NCI-H82 treated with DMSO at 0.1 percent for 48 hours (cell line): ENCODE data around the gene MGMT.

Source experiments
- DNase-seq: peaks from one replicate; lab custom pipeline; 2025; ENCODE audit not compliant: unreplicated experiment; lab: John Stamatoyannopoulos, UW

MGMT gene

DNA sequence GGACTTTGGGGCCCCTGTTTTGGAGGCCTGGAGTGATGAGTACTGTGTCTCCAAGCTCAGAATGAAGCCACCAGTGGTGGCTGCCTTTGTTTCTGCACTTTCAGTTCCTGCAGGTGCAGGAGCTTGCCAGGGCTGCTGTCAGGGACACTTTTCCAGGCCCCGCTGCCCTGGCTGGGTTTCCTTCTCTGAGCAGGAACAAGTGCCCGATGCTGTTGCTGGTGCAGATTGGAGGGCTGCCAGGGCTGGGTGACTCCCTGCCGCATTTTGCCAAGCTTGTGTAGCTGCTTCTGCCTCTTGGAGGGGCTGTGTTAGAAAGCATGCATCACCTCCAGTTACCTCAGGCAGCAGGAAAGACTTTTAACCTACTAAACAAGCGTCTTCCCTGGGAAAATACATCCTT is 211.1 kb downstream of the MGMT start:
- no peak for DNase-seq

DNA sequence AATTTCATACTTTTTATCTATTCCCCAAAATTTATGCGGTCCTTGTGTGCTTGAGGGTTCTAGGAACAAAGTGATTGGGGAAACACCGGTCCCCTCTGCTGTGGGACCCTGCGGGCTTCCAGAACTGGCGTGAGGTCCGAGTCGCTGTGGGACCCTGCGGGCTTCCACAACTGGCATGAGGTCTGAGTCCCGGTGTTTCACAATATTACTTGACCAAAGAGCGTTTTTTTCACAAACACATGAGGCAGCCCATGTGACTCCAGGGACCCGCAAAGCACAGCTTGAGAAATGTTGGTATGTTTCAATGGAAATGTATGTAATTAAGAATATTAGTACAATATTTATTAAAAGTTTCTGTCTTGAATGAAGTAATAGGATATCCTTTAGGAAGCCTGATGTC is 212.2 kb downstream of the MGMT start:
- no peak for DNase-seq

DNA sequence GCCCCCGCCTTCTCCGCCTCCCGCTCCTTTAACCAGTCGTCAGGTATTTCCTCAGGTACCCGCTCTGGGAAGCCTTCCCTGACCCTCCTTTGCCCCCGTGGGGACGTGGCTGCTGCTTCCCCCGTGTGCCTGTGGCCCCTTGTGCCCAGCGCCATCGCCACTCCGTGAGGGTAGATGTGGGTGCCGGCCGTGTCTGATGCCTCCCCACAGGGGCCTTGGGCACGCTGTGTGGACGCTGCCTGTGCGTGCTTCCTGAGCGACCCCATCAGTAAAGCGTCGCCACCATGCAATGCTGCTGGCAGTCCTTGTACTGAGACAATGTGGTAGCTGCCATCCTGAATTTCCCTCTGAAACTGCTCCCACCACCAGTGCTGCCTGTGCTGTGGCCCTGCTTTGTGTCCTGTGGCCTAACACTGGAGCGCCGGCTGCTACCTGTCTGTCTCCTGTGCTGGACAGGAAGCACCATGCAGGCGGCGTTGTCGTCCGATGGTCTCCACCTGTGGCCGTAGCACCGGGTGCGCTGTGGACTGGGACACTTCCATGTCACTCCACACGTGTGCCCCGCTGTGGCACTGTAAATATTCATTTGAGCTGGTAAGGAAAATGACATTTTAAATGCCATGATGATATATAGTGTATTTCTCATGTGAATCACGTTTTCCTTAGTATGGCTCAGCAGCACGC is 213.8 kb downstream of the MGMT start:
- no peak for DNase-seq

DNA sequence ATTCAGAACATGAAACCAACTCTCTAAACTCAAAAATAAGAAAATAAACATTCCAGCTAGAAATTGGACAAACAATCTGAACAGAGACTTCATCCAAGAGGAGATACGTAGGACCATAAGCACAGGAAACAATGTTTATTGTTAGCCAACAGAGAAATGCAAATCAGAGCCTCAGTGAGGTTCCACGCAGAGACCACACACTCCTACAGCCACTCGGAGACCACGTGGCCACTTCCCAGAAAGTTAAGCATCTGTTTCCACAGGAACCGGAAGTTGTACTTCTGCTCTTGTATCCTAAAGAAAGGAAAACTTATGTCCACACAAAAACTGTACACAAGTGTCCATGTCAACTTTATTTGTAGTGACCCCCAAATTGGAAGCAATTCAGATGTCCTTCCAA is 214.8 kb downstream of the MGMT start:
- no peak for DNase-seq

DNA sequence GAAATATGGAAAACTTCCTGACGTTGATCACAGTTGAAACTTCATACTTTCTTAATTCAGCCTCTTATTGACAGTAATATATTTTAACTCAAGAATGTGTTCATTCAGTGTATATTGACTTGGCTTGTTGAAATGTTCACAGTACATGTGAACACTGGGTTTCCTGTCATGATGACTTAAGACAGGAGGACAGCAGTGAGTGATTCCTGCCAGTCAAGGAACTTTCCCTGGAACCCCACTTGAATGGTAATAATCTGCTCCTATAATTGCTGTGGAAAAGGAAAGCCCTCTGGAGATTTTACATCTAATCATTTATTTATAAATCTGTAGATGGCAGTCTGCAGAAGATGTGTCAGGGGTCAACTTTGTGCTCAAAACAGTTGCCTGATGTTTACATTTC is 216.5 kb downstream of the MGMT start:
- no peak for DNase-seq

DNA sequence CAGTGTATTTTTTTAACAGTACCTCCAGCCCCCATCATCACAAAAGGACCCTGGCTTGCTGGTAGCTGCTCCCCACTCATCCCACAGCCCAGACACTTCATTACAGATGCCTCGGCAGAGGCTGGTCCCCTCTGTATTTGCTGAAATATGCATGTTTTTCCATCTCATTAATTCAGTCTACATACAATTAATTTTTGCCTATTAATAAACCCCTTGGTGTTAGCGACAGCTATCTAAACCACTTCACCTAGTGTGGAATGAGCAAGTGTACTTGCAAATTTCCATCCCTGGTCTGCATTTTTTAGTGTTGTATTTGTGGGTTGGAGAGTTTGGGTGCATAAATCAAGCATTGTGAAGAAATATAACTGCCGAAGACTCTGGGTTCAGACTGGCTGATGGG is 216.9 kb downstream of the MGMT start:
- DNase-seq: no peak

DNA sequence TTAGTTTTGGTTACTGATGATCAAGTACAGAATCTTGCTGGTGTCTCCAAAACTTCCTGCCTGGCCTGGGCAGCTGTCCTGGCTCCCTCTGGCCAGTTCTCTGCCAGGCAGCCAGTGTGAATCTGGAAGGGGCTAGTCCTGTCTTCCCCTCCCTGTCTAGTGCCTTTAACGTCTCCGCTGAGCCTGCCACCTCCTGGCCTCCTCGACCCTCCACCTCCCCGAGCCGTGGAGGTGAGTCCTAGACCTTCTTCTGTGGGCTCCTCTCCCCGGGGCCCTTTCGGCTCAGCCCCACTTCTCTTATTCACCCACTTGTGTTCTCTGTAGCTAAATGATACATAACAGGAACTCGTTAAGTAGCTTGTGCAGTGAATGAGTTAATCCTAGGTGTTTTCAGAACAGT is 218.2 kb downstream of the MGMT start:
- DNase-seq: no peak

DNA sequence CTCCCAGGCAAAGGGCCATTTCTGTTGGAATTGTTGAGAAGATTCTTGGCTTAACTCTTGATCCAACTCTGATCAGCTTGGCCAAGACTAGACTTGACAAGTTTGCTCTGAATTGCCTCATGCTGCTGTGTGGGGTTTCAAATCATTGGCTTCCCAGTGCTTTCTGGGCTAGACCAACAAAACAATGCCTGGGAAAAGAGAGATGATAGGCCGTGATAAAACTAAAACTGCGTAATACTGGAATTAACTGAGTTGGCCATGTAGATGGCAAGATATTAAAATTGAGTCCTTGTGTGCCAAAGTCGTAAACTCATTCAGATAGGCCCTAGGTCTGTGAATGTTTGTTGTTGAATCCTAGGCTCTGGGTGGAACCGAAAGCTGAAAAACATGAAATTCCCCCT is 222.6 kb downstream of the MGMT start:
- DNase-seq: no peak

DNA sequence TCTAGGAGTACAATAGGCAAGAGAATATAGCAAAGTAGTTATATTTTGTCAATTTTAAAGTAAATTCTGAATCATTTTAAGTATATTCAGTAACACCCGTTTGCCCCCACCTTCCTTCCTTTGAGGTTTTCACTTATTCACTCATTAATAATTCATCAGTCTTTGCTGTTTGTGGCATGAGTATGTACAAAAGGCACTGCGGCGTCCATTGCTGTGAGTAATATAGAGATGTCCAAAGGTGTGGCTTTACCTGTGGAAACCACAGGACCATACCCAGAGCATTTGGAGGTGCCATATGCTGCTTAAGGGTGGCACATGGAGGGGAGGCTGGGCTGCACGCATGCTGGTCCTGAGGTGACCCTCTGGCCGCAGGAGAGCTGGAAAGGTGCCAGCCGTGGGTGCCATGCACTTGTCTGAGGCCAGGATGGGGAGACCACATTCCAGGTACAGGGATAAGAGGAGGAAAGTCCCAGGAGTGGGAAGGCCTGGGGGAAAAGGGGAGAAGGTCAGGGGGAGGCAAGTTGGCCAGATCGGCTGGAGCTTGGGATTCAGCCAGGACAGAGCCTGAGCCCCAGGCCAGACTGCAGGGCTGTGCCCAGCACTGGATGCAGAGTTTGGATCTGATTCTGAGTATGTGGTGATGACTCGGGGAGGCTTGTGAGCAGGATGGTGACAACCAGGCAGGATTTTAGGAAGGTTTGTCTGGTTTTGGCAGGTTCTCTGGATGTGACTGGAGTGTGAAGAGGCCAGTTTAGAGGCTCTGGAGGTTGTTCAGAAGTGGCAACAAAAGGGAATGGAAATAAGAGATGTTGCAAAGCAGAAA is 223.4 kb downstream of the MGMT start:
- no peak for DNase-seq

DNA sequence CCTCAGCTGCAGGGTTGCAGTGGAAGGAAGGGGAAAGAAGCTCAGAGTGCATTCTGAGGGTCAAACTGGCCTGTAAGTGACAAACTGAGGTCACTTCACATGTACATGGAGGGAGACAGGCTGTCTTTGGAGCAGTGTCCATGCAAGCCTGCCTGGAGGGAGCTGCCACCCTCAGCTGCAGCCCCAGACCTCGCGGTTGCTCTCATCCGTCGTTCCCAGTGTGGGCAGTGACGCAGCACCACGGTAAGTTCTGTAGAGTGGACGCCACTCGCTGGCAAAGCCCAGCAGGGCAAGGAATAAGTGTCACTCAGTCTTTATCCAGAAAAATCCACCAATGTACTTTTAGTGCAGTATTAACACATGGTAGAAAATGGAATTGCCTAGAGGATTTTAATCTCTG is 225.7 kb downstream of the MGMT start:
- DNase-seq: no peak

DNA sequence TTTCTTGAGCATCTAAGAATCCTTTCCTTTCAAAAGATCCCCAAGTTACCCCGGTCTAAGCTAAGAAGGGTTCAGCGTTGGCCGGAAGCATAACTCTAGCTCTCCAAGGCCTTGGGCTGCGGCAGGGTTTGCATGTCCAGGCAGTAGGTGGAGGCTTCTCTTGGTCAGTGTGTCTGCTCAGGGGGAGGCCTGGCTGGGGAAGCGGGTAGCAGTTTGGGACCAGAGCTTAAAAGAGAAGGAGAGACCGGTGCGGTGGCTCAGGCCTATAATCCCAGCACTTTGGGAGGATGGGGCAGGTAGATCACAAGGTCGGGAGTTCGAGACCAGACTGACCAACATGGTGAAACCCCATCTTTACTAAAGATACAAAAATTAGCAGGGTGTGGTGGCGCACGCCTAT is 226.3 kb downstream of the MGMT start:
- no peak for DNase-seq

DNA sequence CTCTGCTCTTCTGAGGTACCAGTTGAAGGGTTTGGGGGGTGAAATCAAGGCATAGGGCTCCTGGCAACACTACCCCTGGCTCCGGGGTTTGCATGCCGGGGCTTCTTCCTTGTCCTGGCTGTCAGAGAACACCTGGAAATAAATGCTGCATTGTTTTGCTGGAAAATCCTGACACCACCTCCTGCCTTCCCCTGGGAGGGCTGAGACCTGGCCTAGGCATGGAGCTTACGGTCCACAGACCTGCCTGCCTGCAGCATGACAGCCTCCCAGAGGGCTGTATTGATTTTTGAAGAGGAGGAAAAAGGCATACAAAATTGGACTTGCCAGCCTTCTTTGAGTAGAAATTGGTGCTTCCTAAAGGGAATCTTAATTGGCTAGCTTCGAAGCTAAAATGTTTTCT is 227.1 kb downstream of the MGMT start:
- DNase-seq: no peak

DNA sequence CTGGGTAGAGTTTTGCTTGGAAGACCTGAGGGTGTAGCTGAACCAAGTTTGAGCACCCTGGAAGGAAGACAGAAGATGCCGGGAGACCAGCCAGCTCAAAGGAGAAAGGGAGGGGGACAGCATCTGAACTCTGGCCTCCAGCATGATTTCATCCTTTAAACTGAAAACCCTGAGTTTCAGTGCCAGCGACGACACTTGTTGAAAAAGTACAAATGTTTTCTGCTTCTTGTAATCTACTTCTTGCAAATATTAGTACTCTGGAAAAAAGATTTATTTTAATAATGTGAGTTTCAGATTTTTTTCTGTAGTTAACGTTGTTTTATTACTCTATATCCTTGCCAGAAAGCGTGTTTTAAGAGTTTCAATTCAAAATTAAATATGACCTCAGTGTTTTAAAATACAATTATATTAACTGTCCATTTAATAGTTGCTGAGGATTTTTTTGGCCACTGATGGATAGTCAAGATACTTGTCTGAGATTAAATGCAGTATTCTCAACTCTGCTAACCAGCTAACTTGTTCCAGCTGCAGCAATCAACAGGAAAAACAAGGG is 227.7 kb downstream of the MGMT start:
- DNase-seq: no peak

DNA sequence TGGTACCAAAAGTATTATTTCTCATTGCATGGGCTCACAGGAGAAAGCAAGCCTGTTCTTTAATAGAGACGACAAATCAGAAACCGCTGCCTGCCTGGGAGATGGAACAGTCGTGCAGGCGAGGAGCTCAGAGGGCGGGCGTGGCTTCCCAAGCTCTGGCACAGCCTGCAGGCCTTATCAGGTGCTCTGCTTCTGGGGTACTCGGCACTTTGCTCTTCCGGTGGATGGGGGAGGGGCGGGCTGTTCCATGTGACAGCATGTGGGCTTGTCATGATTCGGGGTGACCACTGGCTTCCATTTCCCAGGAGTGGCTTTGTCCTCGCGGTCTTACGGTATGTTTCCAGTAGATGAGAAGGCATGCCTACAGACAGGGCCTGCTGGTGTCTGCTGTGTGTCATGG is 228.6 kb downstream of the MGMT start:
- no peak for DNase-seq

DNA sequence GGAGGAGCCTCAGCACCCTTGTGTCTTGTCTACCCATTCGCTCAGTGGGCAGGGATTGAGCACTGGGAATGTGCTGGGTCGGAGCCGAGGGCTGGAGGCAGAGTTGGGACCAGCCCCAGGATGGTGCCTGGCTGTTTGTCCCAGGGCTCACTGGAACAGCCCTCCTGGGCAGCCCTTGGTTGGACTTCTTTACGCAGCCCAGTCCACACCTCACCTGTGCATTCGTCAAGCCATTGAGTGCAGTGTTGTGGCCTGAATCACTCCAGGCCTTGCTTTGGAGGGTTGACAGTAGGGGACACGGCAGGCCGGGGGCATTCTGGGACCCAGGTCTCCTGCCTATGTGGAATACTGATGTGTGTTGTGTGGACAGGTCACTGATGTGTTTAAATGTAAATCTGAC is 229.6 kb downstream of the MGMT start:
- DNase-seq: no peak

DNA sequence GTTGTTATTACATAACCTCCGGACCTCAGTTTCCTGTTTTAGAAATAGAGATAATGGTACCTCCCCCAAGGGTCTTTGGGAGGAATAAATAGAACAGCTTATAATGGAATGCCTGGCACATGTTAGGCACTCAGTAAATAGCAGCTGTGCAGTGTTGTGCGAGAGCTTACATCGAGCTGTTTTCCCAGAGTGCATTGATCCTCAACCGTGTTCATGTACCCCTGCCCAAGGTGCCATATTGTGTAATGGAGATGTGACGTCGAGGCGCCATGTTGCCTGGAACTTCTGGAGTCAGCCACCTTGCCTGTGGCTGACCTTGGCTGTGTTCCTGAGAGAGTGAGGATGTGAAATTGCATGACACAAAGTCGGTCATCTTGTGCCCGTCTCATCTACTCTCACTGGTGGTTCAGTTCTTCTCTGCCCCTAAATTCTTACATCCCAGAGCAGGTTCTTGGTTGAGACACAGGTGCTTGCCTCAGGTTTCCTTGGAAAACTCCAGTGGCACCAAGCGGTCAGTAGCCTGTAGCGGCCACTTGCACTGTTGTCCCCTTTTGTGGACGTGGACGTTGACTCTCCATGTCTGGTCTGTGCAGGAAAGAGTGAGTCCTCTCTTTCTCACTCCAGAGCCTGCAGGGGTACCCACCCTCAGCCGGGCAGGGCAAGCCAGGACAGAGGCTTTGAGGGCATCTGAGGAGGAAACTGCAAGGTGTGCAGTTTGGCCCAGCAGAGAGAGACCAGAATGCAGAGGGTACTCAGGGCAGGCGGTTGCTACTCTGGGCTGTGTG is 230.6 kb downstream of the MGMT start:
- DNase-seq: no peak

DNA sequence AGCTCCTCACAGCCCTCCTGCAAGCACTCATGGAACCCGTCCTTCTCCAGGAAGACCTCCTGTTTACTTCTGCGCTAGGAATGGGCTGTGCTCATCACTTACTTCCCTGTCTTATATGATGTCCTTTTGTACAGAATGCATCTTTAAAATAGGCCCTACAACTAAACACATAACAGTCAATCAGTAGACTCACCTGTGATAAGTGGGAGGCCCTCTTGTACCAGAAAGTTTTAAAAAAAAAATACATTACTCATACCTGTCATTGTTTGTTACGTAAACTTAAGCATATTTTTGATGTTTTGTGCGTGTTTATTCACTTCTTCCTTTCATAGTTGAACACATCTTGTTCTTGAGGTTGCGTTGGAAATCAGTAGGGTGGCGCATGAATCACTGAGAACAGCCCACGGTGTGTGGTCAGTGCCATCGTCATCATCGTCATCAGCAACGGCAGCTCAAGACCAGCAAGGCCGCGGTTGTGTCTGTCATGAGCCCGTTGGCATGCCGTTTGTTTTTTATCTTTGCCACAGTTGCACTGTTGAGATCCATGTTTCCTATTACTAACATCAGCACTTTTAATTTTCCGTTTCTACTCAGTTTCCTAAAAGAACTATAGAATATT is 232.8 kb downstream of the MGMT start:
- no peak for DNase-seq

DNA sequence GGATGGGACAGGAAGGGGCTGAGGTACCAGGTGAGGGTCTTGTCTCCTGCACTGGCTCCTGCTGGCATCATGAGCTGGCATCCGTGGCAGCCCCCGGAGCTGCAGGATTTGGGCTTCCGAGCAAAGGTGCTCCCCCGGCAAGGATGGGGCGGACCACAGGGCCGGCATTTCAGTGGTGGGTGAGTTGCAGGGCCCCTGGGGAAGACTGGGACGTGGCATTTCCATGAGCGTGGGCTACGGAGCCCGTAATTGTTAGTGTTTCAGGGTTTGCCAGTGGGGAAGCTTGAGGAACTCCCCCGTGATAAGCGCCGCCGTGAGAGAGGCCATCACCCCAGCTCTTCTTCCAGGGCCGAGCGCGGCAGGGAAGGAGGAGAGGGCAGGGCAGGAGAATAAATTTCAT is 235.6 kb downstream of the MGMT start:
- no peak for DNase-seq

DNA sequence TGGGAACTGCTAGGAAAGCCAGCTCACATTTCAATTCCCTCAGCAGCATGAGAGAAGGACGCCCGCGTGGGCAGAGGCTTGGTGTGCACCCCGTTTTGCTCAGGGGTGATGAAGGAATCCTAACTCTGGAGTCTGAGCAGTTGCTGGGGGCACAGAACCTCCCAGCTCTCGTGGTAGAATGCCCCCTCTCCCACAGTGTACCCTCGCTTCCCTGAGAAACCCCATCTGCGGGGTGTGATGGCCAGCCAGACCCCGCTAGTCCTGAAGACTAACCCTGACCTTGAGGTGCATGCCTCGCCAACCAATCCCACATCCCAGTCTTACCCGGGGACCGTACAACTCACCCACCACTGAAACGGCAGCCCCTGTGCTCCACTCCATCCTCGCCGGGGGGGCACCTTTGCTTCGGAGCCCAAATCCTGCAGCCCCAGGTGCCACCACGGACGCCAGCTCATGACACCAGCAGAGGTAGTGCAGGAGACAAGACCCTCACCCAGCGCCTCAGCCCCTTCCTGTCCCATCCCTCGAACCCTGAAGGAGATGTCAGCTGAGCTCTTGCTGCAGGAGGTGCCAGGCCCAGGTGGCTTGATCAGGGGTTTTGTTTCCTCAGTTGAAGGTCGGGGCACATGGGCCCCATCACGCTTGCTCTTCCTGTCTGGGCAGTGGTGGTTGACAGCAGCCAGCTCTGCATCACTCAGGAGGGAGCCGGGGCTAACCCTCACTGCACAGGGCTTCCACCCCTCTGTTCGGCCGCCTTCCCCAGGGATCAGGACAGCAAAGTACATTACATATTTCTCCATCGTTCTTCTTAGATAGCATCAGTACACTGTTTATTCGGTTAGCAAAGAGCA is 236.5 kb downstream of the MGMT start:
- no peak for DNase-seq

DNA sequence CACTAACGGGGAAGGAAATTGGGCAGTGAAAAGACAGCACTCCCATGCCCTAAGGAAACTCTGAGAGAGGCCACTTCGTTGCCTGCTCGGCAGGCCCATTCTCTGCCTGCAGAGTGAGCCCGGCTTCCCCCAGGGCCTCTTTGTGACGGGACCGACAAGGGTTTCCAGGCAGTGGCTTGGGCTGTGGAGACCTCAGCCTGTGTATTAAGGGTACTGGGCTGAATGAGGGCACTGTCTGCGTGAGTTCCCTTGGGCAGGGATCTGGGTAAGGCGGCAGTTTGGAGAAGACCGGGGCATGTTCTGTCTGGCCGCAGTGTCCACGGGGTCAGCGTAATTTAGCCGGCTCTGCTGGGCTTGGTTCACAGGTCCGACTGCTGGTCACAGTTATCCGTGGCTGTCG is 237.2 kb downstream of the MGMT start:
- no peak for DNase-seq
